SIG-M5 (cell line): ENCODE measurements around the gene ZNF132.

Experiments used
- DNase-seq: peaks from one replicate; lab custom pipeline; 2025; lab: John Stamatoyannopoulos, UW

Gene ZNF132

GRCh38 chr19:58386576-58387337 lies 53.2 kb downstream of the ZNF132 start, which contains the start of gene RPS5:
RPS5 (plus strand) TSS chr19:58387269; CDS start chr19:58388138, 869 bp downstream.
- peak; percentile 76 for DNase-seq

GRCh38 chr19:58385891-58386575 lies 53.9 kb downstream of the ZNF132 start:
- no peak for DNase-seq

GRCh38 chr19:58385313-58385890 lies 54.6 kb downstream of the ZNF132 start:
- DNase-seq = no peak

GRCh38 chr19:58382997-58383603 lies 56.9 kb downstream of the ZNF132 start:
- no peak for DNase-seq
